Adipocyte (in vitro differentiated cells): ENCODE results near the gene KCNH5.

ENCODE experiments used
- DNase-seq: peaks from one replicate; pipeline ENCODE4 v3.0.0-alpha.2; 2015; ENCODE audit warnings: low read depth
- H3K27me3 ChIP-seq: replicated peaks from 2 replicates; pipeline ENCODE4 v1.7.0; 2013; ENCODE audit warnings: mild to moderate bottlenecking, low read length, moderate library complexity; ENCODE audit not compliant: control insufficient read depth, insufficient read depth
- H3K36me3 ChIP-seq: 2 replicates; pipeline ENCODE4 v1.7.0; 2013; ENCODE audit warnings: low read length, mild to moderate bottlenecking, moderate library complexity; ENCODE audit not compliant: control insufficient read depth, insufficient read depth, severe bottlenecking
- H3K4me1 ChIP-seq: 2 replicates; pipeline ENCODE4 v1.7.0; 2013; ENCODE audit warnings: mild to moderate bottlenecking, low read length, moderate library complexity; ENCODE audit not compliant: control insufficient read depth, insufficient read depth
- H3K4me3 ChIP-seq: 2 replicates; pipeline ENCODE4 v1.7.0; 2013; ENCODE audit warnings: mild to moderate bottlenecking, low read length, moderate library complexity
- H3K9ac ChIP-seq: 2 replicates; pipeline ENCODE4 v1.7.0; 2013; ENCODE audit warnings: mild to moderate bottlenecking, low read length, moderate library complexity
- H3K9me3 ChIP-seq: 2 replicates; pipeline ENCODE4 v1.7.0; 2013; ENCODE audit warnings: mild to moderate bottlenecking, low read length, moderate library complexity; ENCODE audit not compliant: control insufficient read depth

KCNH5 gene

GRCh38 chr14:62743560-62743959 lies 301.7 kb downstream of the KCNH5 start:
- H3K27me3 ChIP-seq: no peaks in the 10 kb centered on the region
- no peak for DNase-seq
- H3K4me1 ChIP-seq: no peaks in the 10 kb centered on the region
- no peak overlapping the region for H3K9ac ChIP-seq
- no peaks in the 10 kb centered on the region for H3K9me3 ChIP-seq
- no peaks in the 10 kb centered on the region for H3K36me3 ChIP-seq
- H3K4me3 ChIP-seq: no peak overlapping the region

GRCh38 chr14:62743118-62743517 lies 302.1 kb downstream of the KCNH5 start:
- Histone ChIP-seq H3K4me3 (no peak overlapping the region), H3K9me3 (no peaks in the 10 kb centered on the region), H3K4me1 (no peaks in the 10 kb centered on the region), H3K9ac (no peak overlapping the region), H3K27me3 (no peaks in the 10 kb centered on the region), H3K36me3 (no peaks in the 10 kb centered on the region)
- DNase-seq: no peak

GRCh38 chr14:62739647-62740046 lies 305.6 kb downstream of the KCNH5 start:
- no peak overlapping the region for H3K4me3 ChIP-seq
- H3K36me3 ChIP-seq: no peaks in the 10 kb centered on the region
- DNase-seq: no peak
- no peaks in the 10 kb centered on the region for H3K27me3 ChIP-seq
- H3K4me1 ChIP-seq: no peaks in the 10 kb centered on the region
- no peak overlapping the region for H3K9ac ChIP-seq
- H3K9me3 ChIP-seq: peaks cover 3% of the 10 kb centered on the region

- no peaks in the 10 kb centered on the region for H3K36me3 ChIP-seq
- H3K9me3 ChIP-seq: peaks cover 3% of the 10 kb centered on the region
- no peaks in the 10 kb centered on the region for H3K4me1 ChIP-seq
- no peaks in the 10 kb centered on the region for H3K27me3 ChIP-seq
- H3K9ac ChIP-seq: no peak overlapping the region
- H3K4me3 ChIP-seq: no peak overlapping the region
- DNase-seq: no peak
Observed at GRCh38 chr14:62736048-62737043, 308.9 kb downstream of the KCNH5 start.

- Histone ChIP-seq H3K9ac (no peak overlapping the region), H3K27me3 (no peaks in the 10 kb centered on the region), H3K9me3 (peaks cover 3% of the 10 kb centered on the region), H3K4me1 (no peaks in the 10 kb centered on the region), H3K36me3 (no peaks in the 10 kb centered on the region), H3K4me3 (no peak overlapping the region)
- DNase-seq: no peak
Observed at GRCh38 chr14:62734831-62735230, 310.4 kb downstream of the KCNH5 start.

GRCh38 chr14:62722406-62722805 lies 322.9 kb downstream of the KCNH5 start:
- no peaks in the 10 kb centered on the region for H3K36me3 ChIP-seq
- H3K27me3 ChIP-seq: no peaks in the 10 kb centered on the region
- H3K9ac ChIP-seq: no peak overlapping the region
- DNase-seq: peak; percentile 10
- H3K4me1 ChIP-seq: no peaks in the 10 kb centered on the region
- H3K9me3 ChIP-seq: no peaks in the 10 kb centered on the region
- no peak overlapping the region for H3K4me3 ChIP-seq

GRCh38 chr14:62718629-62719028 lies 326.6 kb downstream of the KCNH5 start:
- no peak overlapping the region for H3K9ac ChIP-seq
- no peaks in the 10 kb centered on the region for H3K9me3 ChIP-seq
- no peaks in the 10 kb centered on the region for H3K27me3 ChIP-seq
- H3K4me1 ChIP-seq: no peaks in the 10 kb centered on the region
- DNase-seq: no peak
- no peaks in the 10 kb centered on the region for H3K36me3 ChIP-seq
- no peak overlapping the region for H3K4me3 ChIP-seq

GRCh38 chr14:62711351-62712023 lies 333.8 kb downstream of the KCNH5 start:
- Histone ChIP-seq H3K36me3 (no peaks in the 10 kb centered on the region), H3K4me1 (no peaks in the 10 kb centered on the region), H3K9ac (no peak overlapping the region), H3K9me3 (no peaks in the 10 kb centered on the region), H3K4me3 (no peak overlapping the region), H3K27me3 (no peaks in the 10 kb centered on the region)
- no peak for DNase-seq

GRCh38 chr14:62710811-62711210 lies 334.4 kb downstream of the KCNH5 start:
- H3K9ac ChIP-seq: no peak overlapping the region
- no peaks in the 10 kb centered on the region for H3K27me3 ChIP-seq
- no peak overlapping the region for H3K4me3 ChIP-seq
- no peaks in the 10 kb centered on the region for H3K9me3 ChIP-seq
- H3K4me1 ChIP-seq: no peaks in the 10 kb centered on the region
- no peaks in the 10 kb centered on the region for H3K36me3 ChIP-seq
- no peak for DNase-seq

GRCh38 chr14:62709773-62710172 lies 335.5 kb downstream of the KCNH5 start:
- Histone ChIP-seq H3K9me3 (no peaks in the 10 kb centered on the region), H3K27me3 (no peaks in the 10 kb centered on the region), H3K9ac (no peak overlapping the region), H3K4me1 (no peaks in the 10 kb centered on the region), H3K36me3 (no peaks in the 10 kb centered on the region), H3K4me3 (no peak overlapping the region)
- DNase-seq: no peak

GRCh38 chr14:62706217-62706616 lies 339.0 kb downstream of the KCNH5 start:
- no peak overlapping the region for H3K4me3 ChIP-seq
- peak; percentile 22 for DNase-seq
- no peaks in the 10 kb centered on the region for H3K36me3 ChIP-seq
- H3K4me1 ChIP-seq: no peaks in the 10 kb centered on the region
- no peaks in the 10 kb centered on the region for H3K9me3 ChIP-seq
- no peak overlapping the region for H3K9ac ChIP-seq
- no peaks in the 10 kb centered on the region for H3K27me3 ChIP-seq
